HG03521 (cell line): Measurements from ENCODE around the gene SPOCK1.

Experiments used
- ATAC-seq: cut with Tn5 transposase; IDR thresholded peaks from one replicate; pipeline ENCODE4 v1.9.1; 2021; ENCODE audit warnings: mild to moderate bottlenecking, moderate library complexity; ENCODE audit not compliant: unreplicated experiment

The SPOCK1 gene

DNA sequence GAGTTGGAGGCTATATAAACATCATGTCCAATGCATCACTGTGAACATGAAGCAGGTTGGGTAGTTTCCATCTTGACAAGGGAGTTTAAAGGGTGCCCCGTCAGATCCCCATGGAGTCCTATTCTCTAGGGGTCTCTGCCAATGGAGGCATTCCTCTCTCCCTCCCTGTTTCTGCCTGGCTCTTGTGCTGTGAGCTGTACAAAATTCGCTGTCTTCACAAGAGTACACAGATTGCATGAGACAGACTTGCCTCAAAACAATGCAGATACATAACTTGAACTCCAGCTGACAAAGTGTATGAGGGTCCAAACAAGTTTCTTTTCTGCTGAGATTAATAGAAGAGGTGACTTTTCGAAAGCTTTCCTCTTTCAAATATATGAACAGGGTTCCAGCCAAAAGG lies 165.2 kb downstream of the SPOCK1 start:
- no peak for ATAC-seq

DNA sequence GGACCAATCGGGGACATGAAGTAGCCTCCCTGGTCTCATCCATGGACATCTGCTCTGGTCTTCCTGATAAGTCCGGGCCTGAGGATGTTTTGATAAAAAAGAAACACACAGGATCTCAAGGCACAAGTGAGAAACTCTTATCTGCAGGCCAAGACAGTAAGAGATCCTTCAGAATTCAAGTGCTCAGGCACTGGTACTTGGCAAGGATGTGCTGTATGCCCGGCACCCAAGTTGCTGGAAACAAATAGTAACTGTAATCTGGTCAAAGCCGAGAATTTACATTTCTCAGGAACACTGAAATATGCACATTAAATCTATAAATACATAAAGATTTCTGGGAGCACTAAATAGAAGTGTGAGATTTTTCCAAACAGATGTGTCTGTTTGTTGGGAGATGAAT lies 165.7 kb downstream of the SPOCK1 start:
- no peak for ATAC-seq

DNA sequence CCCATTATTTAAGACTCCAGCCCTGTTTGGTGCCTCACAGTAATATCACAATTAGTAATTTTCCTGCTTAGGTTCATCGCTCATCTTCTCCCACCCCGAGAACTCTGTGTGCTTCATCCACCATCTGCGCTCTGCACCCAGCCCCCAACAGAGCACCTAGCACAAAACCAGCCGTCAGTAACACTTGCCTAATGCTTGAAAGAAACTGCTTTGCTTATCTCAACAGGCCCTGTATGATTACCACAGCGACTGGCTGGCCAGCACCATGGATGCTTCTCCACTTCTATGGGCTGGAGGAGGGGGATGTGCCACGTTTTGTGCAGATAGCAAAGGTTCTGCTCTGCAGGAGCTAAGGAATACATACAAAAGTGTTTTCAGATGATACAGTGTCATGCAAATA lies 166.8 kb downstream of the SPOCK1 start:
- no peak for ATAC-seq

DNA sequence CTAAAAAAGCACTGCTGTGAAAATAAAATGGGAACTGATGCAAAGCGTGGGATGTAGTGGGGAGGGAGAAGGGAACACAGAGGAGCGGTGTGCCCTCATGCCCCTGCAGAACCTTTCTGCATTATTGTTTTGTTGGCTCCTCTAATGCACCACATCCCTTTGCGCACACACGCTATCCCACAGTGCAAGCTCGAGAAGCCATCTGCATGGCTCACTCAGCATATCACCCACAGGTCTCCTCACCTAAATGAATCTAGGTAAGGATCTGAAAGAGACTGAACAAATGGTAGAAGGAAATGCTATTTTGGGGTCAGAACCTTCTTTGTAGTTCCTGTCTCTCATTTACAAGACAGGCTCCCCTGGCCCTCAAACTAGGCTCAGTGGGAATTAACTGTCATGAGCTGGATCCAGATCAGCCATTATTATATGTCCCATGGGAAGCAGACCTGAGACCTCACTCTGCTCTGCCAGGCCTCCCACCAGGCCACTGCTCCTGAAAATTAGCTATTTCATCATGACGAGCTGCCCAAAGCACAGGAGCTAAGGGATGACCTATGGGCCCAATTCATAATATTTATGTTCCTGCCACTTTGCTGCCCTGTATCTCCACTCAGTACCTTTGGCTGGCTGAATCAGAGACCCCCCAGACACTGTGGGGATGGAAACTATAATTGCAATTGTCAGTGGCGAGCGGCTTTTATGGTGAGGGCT lies 169.4 kb downstream of the SPOCK1 start:
- no peak for ATAC-seq

DNA sequence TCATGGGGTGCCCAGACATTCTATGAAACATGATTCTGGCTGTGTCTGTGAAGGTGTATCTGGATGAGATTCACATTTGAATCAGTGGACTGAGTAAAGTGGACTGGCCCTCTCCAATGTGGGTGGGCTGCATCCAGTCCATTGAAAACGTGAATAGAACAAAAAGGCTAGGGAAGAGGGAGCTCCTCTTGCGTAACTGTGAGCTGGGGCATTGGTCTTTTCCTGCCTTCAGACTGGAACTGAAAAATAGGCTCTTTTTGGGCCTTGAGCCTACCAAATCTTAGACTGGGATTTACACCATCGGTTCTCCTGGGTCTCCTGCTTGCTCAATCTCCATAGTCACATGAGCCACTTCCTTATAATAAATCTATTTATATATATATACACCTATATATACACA lies 170.1 kb downstream of the SPOCK1 start:
- no peak for ATAC-seq

DNA sequence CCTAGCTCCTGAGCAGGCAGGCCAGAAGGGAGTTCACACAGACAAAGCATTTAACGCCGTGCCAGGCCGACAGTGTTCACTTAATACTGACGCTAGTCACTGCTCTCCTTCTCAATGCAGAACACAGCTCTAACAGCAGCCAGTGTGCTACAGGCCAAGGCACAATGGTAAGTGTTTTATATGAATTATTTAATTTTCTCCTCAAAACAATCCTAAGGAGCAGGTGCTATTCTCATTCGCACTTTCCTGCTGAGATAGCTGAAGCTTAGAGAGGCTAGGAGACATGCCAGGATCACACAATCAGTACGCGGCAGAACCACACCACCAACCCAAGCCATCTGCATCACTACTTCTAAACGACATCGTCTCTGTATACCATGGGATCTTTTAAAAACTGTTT lies 170.7 kb downstream of the SPOCK1 start:
- ATAC-seq, result no peak

DNA sequence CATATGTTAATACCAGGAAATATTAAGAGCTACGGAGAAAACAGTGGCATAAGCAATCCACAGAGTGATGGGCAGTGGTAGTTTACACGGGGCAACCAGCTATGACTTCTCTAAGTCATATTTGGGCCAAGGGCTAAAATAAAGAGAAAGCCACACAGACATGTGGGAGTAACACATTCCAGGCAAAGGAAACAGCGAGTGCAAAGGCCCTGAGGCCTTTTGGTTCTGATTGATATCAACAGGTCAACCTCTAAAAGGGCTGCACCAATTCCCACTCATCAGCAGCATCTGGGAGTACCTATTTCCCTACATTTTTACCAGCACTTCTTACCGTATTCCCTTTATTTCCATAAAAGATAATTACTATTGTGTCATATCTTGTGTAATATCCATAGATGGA lies 173.4 kb downstream of the SPOCK1 start:
- ATAC-seq, result no peak

DNA sequence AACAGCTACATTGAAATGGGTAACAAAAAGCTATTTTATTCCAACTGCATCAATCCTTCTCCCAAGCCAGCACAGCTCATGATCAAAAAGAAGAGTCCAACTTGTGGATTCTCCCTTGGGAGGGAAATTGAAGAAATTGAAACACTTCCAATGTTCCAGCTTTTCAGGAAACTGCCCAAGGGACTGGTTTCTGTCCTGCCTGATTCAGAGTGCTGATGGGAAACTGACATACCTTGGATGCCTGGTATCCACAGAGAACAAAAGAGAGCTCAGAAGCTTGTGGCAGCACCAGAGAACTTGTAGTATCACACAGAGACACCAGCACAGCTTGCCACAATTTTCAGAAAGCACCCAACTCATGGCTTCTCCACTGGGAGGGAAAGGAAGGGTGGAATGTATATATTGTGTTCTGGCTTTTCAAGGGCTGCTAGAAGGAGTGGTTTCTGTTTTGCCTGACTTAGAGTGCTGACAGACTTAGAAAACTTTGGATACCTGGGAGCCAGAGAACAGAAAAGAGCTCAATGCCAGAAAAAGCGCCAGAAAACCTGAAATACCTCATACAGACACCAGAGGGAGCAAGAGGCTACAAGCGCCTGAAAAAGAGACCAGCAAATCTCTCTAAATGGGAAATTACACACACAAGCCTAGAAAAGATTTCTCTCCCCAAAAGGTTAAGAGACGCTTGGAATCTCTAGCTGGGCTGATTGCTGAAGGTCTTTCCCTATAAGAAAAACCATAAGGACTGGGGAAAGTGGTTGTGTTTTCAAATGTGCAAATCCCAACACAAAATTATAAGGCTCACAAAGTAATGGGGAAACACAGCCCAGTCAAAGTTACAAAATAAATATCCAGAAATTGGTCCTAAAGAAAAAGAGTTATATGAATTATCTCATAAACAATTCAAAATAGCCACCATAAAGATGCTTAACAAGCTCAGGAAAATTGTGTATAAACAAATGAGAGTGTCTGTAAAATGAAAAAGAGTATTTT lies 178.8 kb downstream of the SPOCK1 start:
- ATAC-seq, result no peak

DNA sequence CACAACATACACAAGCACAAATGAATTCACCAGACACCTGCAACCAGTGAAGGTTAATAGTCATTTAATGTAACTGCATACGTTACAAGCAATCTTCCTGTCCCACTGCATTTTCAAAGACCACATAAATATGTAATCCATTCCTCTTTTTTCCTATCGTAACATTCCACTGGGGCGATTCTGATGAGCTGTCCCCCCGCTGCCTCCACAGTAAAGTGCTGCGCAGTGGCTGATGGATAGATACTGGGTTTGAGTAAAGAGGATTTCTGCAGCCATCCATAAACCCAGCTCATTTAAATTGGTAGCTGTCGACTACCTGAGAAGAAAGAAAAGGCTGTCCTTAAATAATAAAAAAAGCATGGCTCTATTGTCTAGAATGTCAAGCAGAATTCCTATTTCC lies 181.1 kb downstream of the SPOCK1 start:
- ATAC-seq, result no peak

DNA sequence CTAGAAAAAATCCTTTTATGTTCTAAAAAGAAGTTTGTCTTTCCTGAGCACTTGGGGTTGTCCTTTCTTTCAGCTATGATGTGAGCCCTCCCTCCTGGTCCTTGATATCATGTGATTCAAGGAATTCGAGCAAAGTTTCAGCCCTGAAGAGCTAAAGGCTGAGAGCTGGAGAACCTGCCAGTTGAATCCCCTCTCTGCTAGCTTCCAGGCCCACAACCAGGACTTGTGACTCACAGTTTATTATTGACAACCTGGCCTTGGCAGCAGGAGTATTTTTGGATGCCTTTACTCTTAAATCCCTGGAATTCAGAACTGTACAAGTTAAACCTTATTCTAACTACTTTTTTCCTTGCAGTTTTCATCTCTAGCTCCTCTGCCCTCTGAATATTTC lies 182.8 kb downstream of the SPOCK1 start:
- no peak for ATAC-seq

DNA sequence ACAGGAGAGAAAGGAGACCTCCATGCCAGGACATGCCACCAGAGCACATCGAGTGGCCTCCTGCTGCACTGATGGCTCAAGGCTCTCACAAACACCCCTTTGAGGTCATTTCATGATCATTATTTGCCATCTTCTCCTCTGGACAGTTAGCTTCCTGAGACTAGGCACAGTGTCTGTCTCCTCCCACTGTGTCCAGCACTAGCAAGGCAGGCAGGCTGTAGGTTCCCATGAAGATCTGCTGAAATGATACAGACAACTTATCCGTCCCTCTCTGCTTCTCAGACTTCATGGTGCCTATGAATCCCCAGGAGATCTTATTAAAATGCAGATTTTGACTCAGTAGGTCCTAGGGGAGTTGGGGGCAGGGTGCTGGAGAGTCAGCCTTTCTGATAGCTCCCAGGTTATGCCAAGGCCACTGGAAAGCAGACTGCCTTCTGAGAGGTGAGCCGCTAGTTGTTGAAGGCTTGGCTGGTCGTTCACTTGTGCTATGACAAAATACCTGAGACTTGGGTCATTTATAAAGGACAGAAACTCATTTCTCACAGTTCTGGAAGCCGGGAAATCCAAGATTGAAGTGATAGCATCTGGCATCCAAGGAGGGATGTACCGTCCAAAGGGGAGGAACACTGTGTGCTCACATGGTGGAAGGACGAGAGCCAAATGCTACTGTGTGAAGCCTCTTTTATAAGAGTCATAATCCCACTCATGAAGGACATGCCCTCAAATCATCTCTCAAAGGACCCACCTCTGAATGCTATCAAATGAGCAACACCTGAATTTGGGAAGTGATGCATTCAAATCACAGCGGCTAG lies 183.4 kb downstream of the SPOCK1 start:
- ATAC-seq, result no peak

DNA sequence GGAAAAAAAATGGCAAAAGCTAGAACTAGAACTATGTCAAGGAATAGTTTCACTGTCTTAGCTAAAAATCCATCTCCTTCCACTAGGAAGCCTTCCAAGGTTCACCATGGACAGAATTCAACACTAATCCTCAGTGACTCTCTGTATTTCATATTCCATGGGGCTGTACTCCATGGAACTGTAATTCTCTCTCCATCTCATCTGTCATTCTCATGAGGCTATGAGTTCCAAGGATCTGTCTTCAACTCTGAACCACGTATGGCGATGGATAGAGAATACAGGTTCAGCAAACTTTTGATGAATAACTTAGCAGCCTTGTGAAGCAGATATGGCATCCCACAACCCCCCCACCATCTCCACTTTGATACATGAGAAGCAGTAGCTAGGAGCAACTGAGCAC lies 184.0 kb downstream of the SPOCK1 start:
- no peak for ATAC-seq

DNA sequence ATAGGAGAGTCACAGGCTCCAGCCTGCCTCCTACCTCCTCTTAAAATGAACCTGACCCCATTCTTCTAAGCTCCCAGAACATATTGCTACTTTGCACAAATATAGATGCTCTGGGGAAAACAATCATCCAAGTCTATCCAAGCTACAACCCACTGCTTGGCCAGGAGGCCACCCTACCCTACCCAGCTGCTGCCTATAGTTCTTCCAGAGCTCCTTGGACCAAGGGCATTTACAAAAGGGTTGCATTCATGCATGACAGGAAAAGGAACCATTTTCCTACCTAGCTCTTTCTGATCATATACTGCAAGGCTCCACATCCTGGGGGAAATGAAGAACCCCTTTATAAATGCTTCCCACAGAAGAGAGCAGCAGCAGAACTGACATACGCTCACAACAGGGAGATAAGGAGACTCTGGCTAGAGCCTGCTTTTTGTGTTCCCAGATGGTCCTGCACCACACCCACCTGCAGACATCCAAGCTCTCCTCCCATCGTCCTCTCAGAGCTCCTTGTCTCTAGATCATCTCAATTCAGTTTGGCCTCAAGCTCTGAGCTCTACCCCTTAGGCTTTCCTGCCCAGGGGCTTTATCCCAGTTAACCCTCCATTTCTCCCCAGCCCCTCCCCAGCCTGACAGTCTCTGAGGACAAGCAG lies 185.5 kb downstream of the SPOCK1 start:
- ATAC-seq, result no peak

DNA sequence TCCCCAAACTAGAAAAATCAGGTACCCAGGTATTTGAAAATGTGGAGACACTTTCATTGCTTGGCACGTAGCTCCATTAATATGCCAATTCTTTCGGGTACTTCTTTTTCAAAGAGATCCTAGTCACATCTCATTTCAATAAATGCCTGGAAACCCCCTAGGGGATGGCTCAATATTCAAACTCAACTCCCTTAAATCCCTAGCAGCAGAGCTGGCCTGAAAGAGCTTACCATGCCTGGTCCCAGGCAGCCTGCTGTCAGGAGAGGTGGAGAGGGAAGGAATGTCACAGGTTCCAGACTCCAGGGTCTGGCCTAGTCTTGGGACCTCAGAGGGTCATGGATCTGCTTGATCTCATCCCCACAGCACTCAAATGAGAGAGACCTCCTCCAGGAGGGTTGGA lies 187.1 kb downstream of the SPOCK1 start:
- no peak for ATAC-seq

DNA sequence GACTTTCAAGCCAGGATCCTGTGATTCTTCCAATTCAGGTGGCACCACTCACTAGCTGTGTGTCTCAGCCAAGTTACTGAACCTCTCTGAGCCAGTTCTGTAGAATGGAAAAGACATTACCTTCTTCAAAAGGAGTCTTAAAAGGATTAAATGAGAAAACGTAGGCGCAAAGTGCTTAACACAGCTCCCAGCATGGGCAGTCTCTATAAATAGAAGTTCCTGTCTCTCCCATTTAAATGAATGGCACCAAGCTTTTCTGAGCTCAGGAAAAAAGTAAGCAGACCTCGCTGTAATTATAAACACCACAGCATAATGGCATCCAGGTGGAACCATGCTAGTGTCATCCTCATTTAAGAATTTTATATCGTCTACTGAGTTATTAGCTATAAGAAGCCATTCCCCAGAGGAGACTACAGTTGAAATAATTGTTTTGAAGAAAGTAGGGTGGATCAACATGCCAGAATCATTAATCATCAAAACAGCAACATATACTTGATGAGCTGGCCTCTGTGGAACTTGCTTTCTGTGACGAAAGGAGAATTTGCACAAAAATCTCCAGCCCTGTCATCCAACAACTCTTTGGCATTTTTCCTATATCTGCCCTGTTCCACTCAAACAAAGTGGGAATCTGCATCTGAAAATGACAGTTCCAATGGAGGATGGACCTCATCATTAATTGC lies 188.9 kb downstream of the SPOCK1 start:
- ATAC-seq, result no peak

DNA sequence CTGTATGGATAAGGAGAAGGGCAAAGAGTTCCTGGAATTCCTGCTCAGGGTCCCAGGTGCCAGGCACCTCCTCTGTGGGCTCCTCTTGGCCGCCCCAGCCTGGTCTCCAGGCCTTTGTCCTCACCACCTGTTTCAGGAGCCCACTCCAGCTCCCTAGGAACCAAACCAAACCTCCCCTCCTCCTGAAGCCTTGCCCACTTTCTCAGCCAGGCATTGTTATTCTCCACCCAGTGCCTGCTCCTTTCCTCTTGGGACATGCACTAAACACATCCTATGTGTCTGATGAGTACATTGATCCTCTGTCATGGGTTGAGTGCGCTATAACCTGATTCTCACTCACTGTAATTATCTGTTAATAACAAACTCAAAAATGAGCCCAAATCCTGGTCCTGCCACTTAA lies 189.8 kb downstream of the SPOCK1 start:
- ATAC-seq, result no peak

DNA sequence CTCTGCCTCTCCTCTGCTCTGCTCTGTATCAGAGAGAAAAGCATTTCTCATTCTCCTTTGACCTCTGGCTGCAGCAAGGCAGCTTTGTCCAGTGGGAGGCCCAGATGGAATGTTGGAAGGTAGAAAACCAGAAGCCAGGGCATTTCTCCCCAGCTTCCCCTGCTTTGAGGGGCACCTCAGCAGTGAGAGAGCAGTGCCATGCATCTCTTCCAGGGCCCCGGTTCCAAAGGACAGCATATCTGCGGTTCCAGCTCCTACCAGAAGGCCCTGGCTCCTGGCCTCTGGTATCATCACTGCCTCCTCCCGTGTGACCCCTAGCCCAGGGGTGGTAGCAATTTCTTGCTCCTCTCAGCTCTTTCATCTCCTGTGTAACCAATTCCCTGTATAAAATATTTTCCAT lies 190.8 kb downstream of the SPOCK1 start:
- ATAC-seq, result no peak

DNA sequence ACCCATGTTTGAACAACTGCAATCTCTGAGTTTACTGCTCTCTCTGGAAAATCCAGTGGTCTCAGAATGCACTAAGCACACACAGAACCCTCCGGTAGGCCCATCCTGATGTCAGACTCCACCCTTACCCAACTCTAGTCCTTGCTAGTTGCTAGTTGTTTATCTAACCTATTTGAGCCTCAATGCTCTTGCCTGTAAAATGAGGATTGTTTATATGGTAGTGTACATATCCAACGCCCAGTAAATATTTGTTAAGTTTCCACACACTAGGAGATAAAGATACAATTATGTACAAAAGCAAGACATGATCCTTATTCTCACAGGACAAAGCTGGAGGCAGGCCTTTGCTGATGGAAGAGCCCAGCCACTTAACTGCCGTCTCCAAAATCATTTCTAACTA lies 192.2 kb downstream of the SPOCK1 start:
- ATAC-seq, result no peak

DNA sequence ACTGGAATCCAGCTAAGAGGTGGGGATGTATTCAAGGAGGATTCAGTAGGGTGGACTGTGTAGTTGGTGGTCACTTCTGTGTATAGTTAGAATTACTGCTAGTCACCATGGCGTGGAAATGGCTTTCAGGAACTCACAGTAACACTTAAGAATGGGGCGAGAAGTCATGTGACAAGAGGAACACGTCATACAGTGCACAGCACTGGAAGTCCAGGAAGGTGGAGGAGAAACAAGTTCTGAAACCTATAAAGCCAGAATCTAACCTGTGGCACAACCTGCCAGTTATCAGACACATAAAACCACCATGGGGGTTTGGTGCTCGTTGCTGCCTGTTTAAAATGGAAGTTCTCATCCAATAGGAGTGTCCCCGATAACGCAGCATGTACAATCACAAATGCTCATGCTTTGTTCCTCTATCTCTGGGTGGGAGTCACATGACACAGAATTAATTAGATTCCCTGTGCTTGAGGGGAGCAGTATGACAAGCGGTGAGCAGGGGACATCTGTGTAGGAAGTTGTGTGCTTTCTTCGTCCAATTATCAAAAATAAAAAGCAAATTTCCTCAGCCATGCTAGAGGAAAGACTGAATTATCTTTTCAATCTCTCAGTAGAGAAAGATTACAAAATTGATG lies 193.0 kb downstream of the SPOCK1 start:
- ATAC-seq, result no peak
